Esophagus squamous epithelium (tissue), 5 donors: ENCODE measurements around the gene TTC13. TPM values are rescaled to one million over a fixed set of nuclear protein-coding genes. Genes with fewer than 3 reads are reported as not detected.
A peak's percentile ranks its signal among the peaks of the same experiment; 100 is the strongest.

ENCODE experiments used
- DNase-seq: peaks from one replicate; lab custom pipeline; 2025; lab: John Stamatoyannopoulos, UW
- H3K27ac ChIP-seq, 4 donors: fragments of 200-600 bp; sonication (generic); one replicate each; pipeline ENCODE4 v1.5.1; 2016 to 2019; ENCODE audit warnings: mild to moderate bottlenecking in 1 of 4
- H3K27me3 ChIP-seq, 4 donors: fragments of 200-600 bp; sonication (generic); 1 replicate in 3 of 4; 2 replicates in 1 of 4; pipeline versions ENCODE4 v1.5.1 to v1.6.0; 2017 to 2021; ENCODE audit warnings: antibody characterized with exemption in 1 of 4
- H3K36me3 ChIP-seq, 3 donors: fragments of 200-600 bp; sonication (generic); one replicate each; pipeline ENCODE4 v1.5.1; 2016 to 2019
- H3K4me1 ChIP-seq, 3 donors: fragments of 200-600 bp; sonication (generic); one replicate each; pipeline ENCODE4 v1.5.1; 2017 to 2019
- H3K4me3 ChIP-seq, 4 donors: fragments of 200-600 bp; sonication (generic); 1 replicate in 3 of 4; 2 replicates in 1 of 4; pipeline ENCODE4 v1.5.1; 2016 to 2019; ENCODE audit warnings: mild to moderate bottlenecking in 2 of 4, moderate library complexity in 1 of 4
- H3K9me3 ChIP-seq, 3 donors: fragments of 200-600 bp; sonication (generic); one replicate each; pipeline ENCODE4 v1.5.1; 2016 to 2019
- POLR2A ChIP-seq, 4 donors: fragments of 450-650 bp; IDR thresholded peaks; one replicate each; pipeline ENCODE4 v1.6.1; 2017; ENCODE audit warnings: antibody characterized with exemption in 4 of 4, mild to moderate bottlenecking in 4 of 4, moderate library complexity in 3 of 4
- WGBS, 2 donors: methylation state at CpG; one replicate each; pipeline ENCODE4 v1.1.5; 2018; 5-methylcytosine and 5-hydroxymethylcytosine counted together
- intact Hi-C: fragments of 100-400 bp; cut with DNase I; formaldehyde crosslinking; loops from one replicate; pipeline ENCODE4 v1.15.0; 2022
- total RNA-seq, 4 donors: library from RNA; depleted of rRNA; stranded (reverse); fragments of >200 nt; gene quantifications; one replicate each; pipeline ENCODE4 v1.1.0, GENCODE V29; 2016
- TF ChIP-seq, protein P1 (sequence below), 6 experiments: fragments of 450-650 bp in 4 of 6; fragments of 200-600 bp in 2 of 6; sonication (generic) in 2 of 6; IDR thresholded peaks; one replicate each; pipeline ENCODE4 v1.5.1; 2016 to 2019; ENCODE audit warnings: antibody characterized with exemption in 6 of 6, mild to moderate bottlenecking in 4 of 6, moderate library complexity in 4 of 6
- donor health status: DM: yes; HTN: yes; CAD: no.

Gene TTC13
- total RNA-seq, 4 donors from 2014 or later: 7.7 to 18.0 (median 11.3) TPM

DNA sequence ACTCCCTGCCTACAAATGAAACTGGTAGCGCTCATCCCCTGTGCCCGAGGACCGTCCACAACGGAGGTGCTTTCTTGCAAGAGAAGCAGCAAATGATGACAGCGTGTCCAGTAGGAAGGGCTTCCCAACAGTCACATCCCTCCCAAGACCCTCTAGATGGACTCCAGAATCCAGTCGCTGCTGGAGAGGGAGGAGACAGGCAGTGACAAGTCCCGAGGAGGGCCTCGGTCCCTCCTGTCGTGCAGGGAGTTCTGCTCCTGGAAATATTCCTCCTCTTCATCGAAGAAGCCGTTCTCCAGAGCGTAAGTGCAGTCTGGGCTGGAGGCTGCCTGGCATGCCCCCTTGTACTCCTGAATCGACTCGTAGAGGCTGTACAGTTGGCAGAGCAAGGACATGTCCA lies 41.0 kb upstream of the TTC13 start:
- Histone ChIP-seq H3K27ac (peak overlapping the region; percentile 25 to 81 (median 70)), H3K27me3 (no peaks in the 10 kb centered on the region), H3K4me1 (peaks cover 4 to 51% (median 27%) of the 10 kb centered on the region in 3 donors), H3K4me3 (peak overlapping the region in 2 of 4 donors; percentile 8 to 30), H3K36me3 (peaks cover 0 to 5% (median 0%) of the 10 kb centered on the region in 3 donors), H3K9me3 (no peaks in the 10 kb centered on the region)
- TF ChIP-seq POLR2A (IDR thresholded peaks at IDR 0.05): no peak
- TF ChIP-seq, protein P1, sequence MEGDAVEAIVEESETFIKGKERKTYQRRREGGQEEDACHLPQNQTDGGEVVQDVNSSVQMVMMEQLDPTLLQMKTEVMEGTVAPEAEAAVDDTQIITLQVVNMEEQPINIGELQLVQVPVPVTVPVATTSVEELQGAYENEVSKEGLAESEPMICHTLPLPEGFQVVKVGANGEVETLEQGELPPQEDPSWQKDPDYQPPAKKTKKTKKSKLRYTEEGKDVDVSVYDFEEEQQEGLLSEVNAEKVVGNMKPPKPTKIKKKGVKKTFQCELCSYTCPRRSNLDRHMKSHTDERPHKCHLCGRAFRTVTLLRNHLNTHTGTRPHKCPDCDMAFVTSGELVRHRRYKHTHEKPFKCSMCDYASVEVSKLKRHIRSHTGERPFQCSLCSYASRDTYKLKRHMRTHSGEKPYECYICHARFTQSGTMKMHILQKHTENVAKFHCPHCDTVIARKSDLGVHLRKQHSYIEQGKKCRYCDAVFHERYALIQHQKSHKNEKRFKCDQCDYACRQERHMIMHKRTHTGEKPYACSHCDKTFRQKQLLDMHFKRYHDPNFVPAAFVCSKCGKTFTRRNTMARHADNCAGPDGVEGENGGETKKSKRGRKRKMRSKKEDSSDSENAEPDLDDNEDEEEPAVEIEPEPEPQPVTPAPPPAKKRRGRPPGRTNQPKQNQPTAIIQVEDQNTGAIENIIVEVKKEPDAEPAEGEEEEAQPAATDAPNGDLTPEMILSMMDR (IDR thresholded peaks at IDR 0.05): no peak
- DNase-seq: no peak
- intact Hi-C loops: no loop called here
- 81 to 92% methylated on average over 4 to 7 of the region's 14 CpGs for WGBS, 2 donors

DNA sequence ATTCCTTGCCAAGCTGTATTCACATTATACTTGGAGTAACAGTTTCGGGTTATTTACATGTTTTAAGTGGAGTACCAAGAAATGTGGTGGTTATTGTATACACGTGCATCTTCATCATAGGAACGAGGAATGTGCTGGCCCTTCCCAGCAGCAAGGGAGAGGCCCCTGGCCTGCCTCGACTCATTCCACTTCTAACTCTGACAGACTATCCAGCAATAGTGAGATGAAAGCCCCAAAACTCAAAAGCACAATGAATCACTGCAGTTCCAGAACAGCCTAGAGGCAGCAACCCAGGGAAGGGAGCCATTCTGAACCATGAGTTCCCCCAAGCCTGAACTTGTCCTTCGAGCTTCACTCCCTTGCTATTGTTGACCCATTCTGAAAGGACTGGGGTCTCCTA lies 38.3 kb upstream of the TTC13 start:
- Histone ChIP-seq H3K4me3 (no peak overlapping the region), H3K27me3 (no peaks in the 10 kb centered on the region), H3K36me3 (peaks cover 0 to 5% (median 0%) of the 10 kb centered on the region in 3 donors), H3K27ac (peak overlapping the region; percentile 43 to 73 (median 63)), H3K4me1 (peaks cover 4 to 70% (median 30%) of the 10 kb centered on the region in 3 donors), H3K9me3 (no peaks in the 10 kb centered on the region)
- TF ChIP-seq POLR2A (IDR thresholded peaks at IDR 0.05): no peak
- TF ChIP-seq, protein P1 (IDR thresholded peaks at IDR 0.05): no peak
- intact Hi-C loops: no loop called here
- 42 to 50% methylated on average over 5 of the region's 5 CpGs for WGBS, 2 donors
- DNase-seq: no peak

- Histone ChIP-seq H3K4me1 (peaks cover 4 to 64% (median 30%) of the 10 kb centered on the region in 3 donors), H3K9me3 (no peaks in the 10 kb centered on the region), H3K27ac (peak overlapping the region; percentile 43 to 73 (median 63)), H3K4me3 (no peak overlapping the region), H3K27me3 (no peaks in the 10 kb centered on the region), H3K36me3 (peaks cover 0 to 5% (median 0%) of the 10 kb centered on the region in 3 donors)
- no peak for DNase-seq
- 57 to 72% methylated on average over 6 of the region's 6 CpGs for WGBS, 2 donors
- intact Hi-C loops: no loop called here
- TF ChIP-seq POLR2A (IDR thresholded peaks at IDR 0.05): no peak
- TF ChIP-seq, protein P1 (IDR thresholded peaks at IDR 0.05): no peak
These were observed 37.6 kb upstream of the TTC13 start for GRCh38 chr1:231016234-231016633.

GRCh38 chr1:231013391-231014015 lies 34.8 kb upstream of the TTC13 start:
- no peak for DNase-seq
- H3K27me3 ChIP-seq: no peaks in the 10 kb centered on the region
- intact Hi-C loops: no loop called here
- H3K4me3 ChIP-seq: no peak overlapping the region
- 39 to 48% methylated on average over 3 of the region's 3 CpGs for WGBS, 2 donors
- H3K9me3 ChIP-seq: no peaks in the 10 kb centered on the region
- no peaks in the 10 kb centered on the region for H3K36me3 ChIP-seq
- peaks cover 0 to 43% (median 14%) of the 10 kb centered on the region in 3 donors for H3K4me1 ChIP-seq
- H3K27ac ChIP-seq: peak overlapping the region in 1 of 4 donors; percentile 37
- TF ChIP-seq POLR2A (IDR thresholded peaks at IDR 0.05): no peak
- TF ChIP-seq, protein P1 (IDR thresholded peaks at IDR 0.05): no peak

DNA sequence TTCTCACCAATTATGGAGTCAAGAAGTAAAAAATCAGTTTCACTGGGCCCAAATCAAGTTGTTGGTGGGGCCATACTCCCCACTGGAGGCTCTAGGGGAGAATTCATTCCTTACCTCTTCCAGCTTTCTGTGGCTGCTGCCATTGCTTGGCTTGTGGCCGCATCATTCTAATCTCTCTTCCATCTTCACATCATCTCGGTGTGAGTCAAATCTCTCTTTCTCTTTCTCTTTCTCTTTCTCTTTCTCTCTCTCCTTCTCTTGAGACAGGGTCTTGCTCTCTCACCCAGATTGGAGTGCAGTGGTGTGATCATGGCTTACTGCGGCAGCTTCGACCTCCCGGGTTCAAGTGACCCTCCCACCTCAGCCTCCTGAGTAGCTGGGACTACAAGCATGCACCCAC lies 33.3 kb upstream of the TTC13 start:
- no peak for DNase-seq
- no peaks in the 10 kb centered on the region for H3K27me3 ChIP-seq
- intact Hi-C loops: no loop called here
- 89 to 91% methylated on average over 5 of the region's 5 CpGs for WGBS, 2 donors
- H3K9me3 ChIP-seq: peaks cover 0 to 5% (median 0%) of the 10 kb centered on the region in 3 donors
- no peak for TF ChIP-seq POLR2A (IDR thresholded peaks at IDR 0.05)
- TF ChIP-seq, protein P1 (IDR thresholded peaks at IDR 0.05): no peak
- H3K27ac ChIP-seq: no peak overlapping the region
- H3K36me3 ChIP-seq: no peaks in the 10 kb centered on the region
- H3K4me1 ChIP-seq: peaks cover 0 to 32% (median 6%) of the 10 kb centered on the region in 3 donors
- no peak overlapping the region for H3K4me3 ChIP-seq
